Renal pelvis (tissue), 12 donors: Measurements from ENCODE around the gene CNBP. TPM values are rescaled to one million over a fixed set of nuclear protein-coding genes. Genes with fewer than 3 reads are reported as not detected.
A peak's percentile ranks its signal among the peaks of the same experiment; 100 is the strongest.
"Not testable (repeated sequence)": the region's sequence is repeated elsewhere in the genome, so short reads cannot be mapped to it uniquely, and the experiment has no call there.

ENCODE experiments used
- DNase-seq: peaks from one replicate; pipeline ENCODE4 v3.0.0-alpha.2; 2013
- long read RNA-seq, 16 experiments: transcript quantifications; one replicate each; lab custom pipeline, GENCODE V29; 2026
- polyA plus RNA-seq, 3 donors: library from polyadenylated mRNA; unstranded; fragments of 120-200 nt; gene quantifications; one replicate each; pipeline ENCODE4 v1.2.1, GENCODE V29; 2013; ENCODE audit not compliant: insufficient read length in 3 of 3

Gene CNBP
- 100 to 1,000 TPM; 355 to 394 (median 370) TPM for polyA plus RNA-seq
- long read RNA-seq, donor 1, transcript CNBP-204 (5 exons, 1,641 nt) = minor isoform, 22 of 210 reads
- long read RNA-seq, donor 1, transcript CNBP-207 (5 exons, 1,626 nt) = minor isoform, 70 of 210 reads
- long read RNA-seq, donor 1, transcript CNBP-209 (2 exons, 641 nt) = minor isoform, 8 of 210 reads
- long read RNA-seq, donor 1, transcript CNBP-201 (5 exons, 1,664 nt) = major isoform, 73 of 210 reads
- long read RNA-seq, donor 1, partial matches to known transcripts = 5 of 210 reads
- long read RNA-seq, donor 1, other reads (novel, unspliced or antisense) = 25 of 210 reads
- long read RNA-seq, donor 2, transcript CNBP-208 (5 exons, 1,549 nt) = minor isoform, 6 of 283 reads
- long read RNA-seq, donor 2, transcript CNBP-207 (5 exons, 1,626 nt) = minor isoform, 85 of 283 reads
- long read RNA-seq, donor 2, transcript CNBP-201 (5 exons, 1,664 nt) = major isoform, 96 of 283 reads
- long read RNA-seq, donor 2, transcript CNBP-204 (5 exons, 1,641 nt) = minor isoform, 32 of 283 reads
- long read RNA-seq, donor 2, partial matches to known transcripts = 33 of 283 reads
- long read RNA-seq, donor 2, other reads (novel, unspliced or antisense) = 21 of 283 reads
- long read RNA-seq, donor 3, transcript CNBP-204 (5 exons, 1,641 nt) = minor isoform, 16 of 185 reads
- long read RNA-seq, donor 3, transcript CNBP-207 (5 exons, 1,626 nt) = minor isoform, 63 of 185 reads
- long read RNA-seq, donor 3, transcript CNBP-201 (5 exons, 1,664 nt) = major isoform, 77 of 185 reads
- long read RNA-seq, donor 3, partial matches to known transcripts = 6 of 185 reads
- long read RNA-seq, donor 3, other reads (novel, unspliced or antisense) = 18 of 185 reads
- long read RNA-seq, donor 4, transcript CNBP-207 (5 exons, 1,626 nt) = minor isoform, 72 of 219 reads
- long read RNA-seq, donor 4, transcript CNBP-204 (5 exons, 1,641 nt) = minor isoform, 21 of 219 reads
- long read RNA-seq, donor 4, transcript CNBP-201 (5 exons, 1,664 nt) = major isoform, 94 of 219 reads
- long read RNA-seq, donor 4, partial matches to known transcripts = 11 of 219 reads
- long read RNA-seq, donor 4, other reads (novel, unspliced or antisense) = 15 of 219 reads
- long read RNA-seq, donor 5, transcript CNBP-202 (5 exons, 1,040 nt) = minor isoform, 5 of 131 reads
- long read RNA-seq, donor 5, transcript CNBP-201 (5 exons, 1,664 nt) = major isoform, 55 of 131 reads
- long read RNA-seq, donor 5, transcript CNBP-207 (5 exons, 1,626 nt) = minor isoform, 40 of 131 reads
- long read RNA-seq, donor 5, transcript CNBP-204 (5 exons, 1,641 nt) = minor isoform, 16 of 131 reads
- long read RNA-seq, donor 5, partial matches to known transcripts = 0 of 131 reads
- long read RNA-seq, donor 5, other reads (novel, unspliced or antisense) = 10 of 131 reads
- long read RNA-seq, donor 6, transcript CNBP-207 (5 exons, 1,626 nt) = major isoform, 61 of 167 reads
- long read RNA-seq, donor 6, transcript CNBP-204 (5 exons, 1,641 nt) = minor isoform, 15 of 167 reads
- long read RNA-seq, donor 6, transcript CNBP-201 (5 exons, 1,664 nt) = minor isoform, 56 of 167 reads
- long read RNA-seq, donor 6, partial matches to known transcripts = 6 of 167 reads
- long read RNA-seq, donor 6, other reads (novel, unspliced or antisense) = 19 of 167 reads
- long read RNA-seq, donor 7, transcript CNBP-209 (2 exons, 641 nt) = minor isoform, 5 of 256 reads
- long read RNA-seq, donor 7, transcript CNBP-201 (5 exons, 1,664 nt) = major isoform, 87 of 256 reads
- long read RNA-seq, donor 7, transcript CNBP-204 (5 exons, 1,641 nt) = minor isoform, 29 of 256 reads
- long read RNA-seq, donor 7, transcript CNBP-207 (5 exons, 1,626 nt) = minor isoform, 77 of 256 reads
- long read RNA-seq, donor 7, partial matches to known transcripts = 5 of 256 reads
- long read RNA-seq, donor 7, other reads (novel, unspliced or antisense) = 43 of 256 reads
- long read RNA-seq, donor 8, transcript CNBP-201 (5 exons, 1,664 nt) = major isoform, 30 of 91 reads
- long read RNA-seq, donor 8, transcript CNBP-204 (5 exons, 1,641 nt) = minor isoform, 9 of 91 reads
- long read RNA-seq, donor 8, transcript CNBP-207 (5 exons, 1,626 nt) = major isoform, 30 of 91 reads
- long read RNA-seq, donor 8, partial matches to known transcripts = 10 of 91 reads
- long read RNA-seq, donor 8, other reads (novel, unspliced or antisense) = 7 of 91 reads
- long read RNA-seq, donor 9, transcript CNBP-208 (5 exons, 1,549 nt) = minor isoform, 9 of 268 reads
- long read RNA-seq, donor 9, transcript CNBP-201 (5 exons, 1,664 nt) = major isoform, 99 of 268 reads
- long read RNA-seq, donor 9, transcript CNBP-204 (5 exons, 1,641 nt) = minor isoform, 24 of 268 reads
- long read RNA-seq, donor 9, transcript CNBP-207 (5 exons, 1,626 nt) = minor isoform, 73 of 268 reads
- long read RNA-seq, donor 9, partial matches to known transcripts = 19 of 268 reads
- long read RNA-seq, donor 9, other reads (novel, unspliced or antisense) = 32 of 268 reads
- long read RNA-seq, donor 10, transcript CNBP-204 (5 exons, 1,641 nt) = minor isoform, 15 of 174 reads
- long read RNA-seq, donor 10, transcript CNBP-207 (5 exons, 1,626 nt) = minor isoform, 58 of 174 reads
- long read RNA-seq, donor 10, transcript CNBP-201 (5 exons, 1,664 nt) = major isoform, 62 of 174 reads
- long read RNA-seq, donor 10, transcript CNBP-208 (5 exons, 1,549 nt) = minor isoform, 6 of 174 reads
- long read RNA-seq, donor 10, partial matches to known transcripts = 6 of 174 reads
- long read RNA-seq, donor 10, other reads (novel, unspliced or antisense) = 25 of 174 reads
- long read RNA-seq, donor 11, transcript CNBP-207 (5 exons, 1,626 nt) = minor isoform, 47 of 161 reads
- long read RNA-seq, donor 11, transcript CNBP-204 (5 exons, 1,641 nt) = minor isoform, 19 of 161 reads
- long read RNA-seq, donor 11, transcript CNBP-201 (5 exons, 1,664 nt) = major isoform, 78 of 161 reads
- long read RNA-seq, donor 11, partial matches to known transcripts = 0 of 161 reads
- long read RNA-seq, donor 11, other reads (novel, unspliced or antisense) = 13 of 161 reads
- long read RNA-seq, donor 12, transcript CNBP-201 (5 exons, 1,664 nt) = major isoform, 103 of 276 reads
- long read RNA-seq, donor 12, transcript CNBP-207 (5 exons, 1,626 nt) = minor isoform, 78 of 276 reads
- long read RNA-seq, donor 12, transcript CNBP-204 (5 exons, 1,641 nt) = minor isoform, 29 of 276 reads
- long read RNA-seq, donor 12, transcript CNBP-208 (5 exons, 1,549 nt) = minor isoform, 9 of 276 reads
- long read RNA-seq, donor 12, partial matches to known transcripts = 5 of 276 reads
- long read RNA-seq, donor 12, other reads (novel, unspliced or antisense) = 41 of 276 reads
- long read RNA-seq, donor 13, transcript CNBP-201 (5 exons, 1,664 nt) = major isoform, 51 of 129 reads
- long read RNA-seq, donor 13, transcript CNBP-204 (5 exons, 1,641 nt) = minor isoform, 15 of 129 reads
- long read RNA-seq, donor 13, transcript CNBP-207 (5 exons, 1,626 nt) = minor isoform, 48 of 129 reads
- long read RNA-seq, donor 13, partial matches to known transcripts = 5 of 129 reads
- long read RNA-seq, donor 13, other reads (novel, unspliced or antisense) = 5 of 129 reads
- long read RNA-seq, donor 14 = 0 reads
- long read RNA-seq, donor 15, transcript CNBP-207 (5 exons, 1,626 nt) = minor isoform, 103 of 307 reads
- long read RNA-seq, donor 15, transcript CNBP-204 (5 exons, 1,641 nt) = minor isoform, 33 of 307 reads
- long read RNA-seq, donor 15, transcript CNBP-201 (5 exons, 1,664 nt) = major isoform, 108 of 307 reads
- long read RNA-seq, donor 15, transcript CNBP-208 (5 exons, 1,549 nt) = minor isoform, 7 of 307 reads
- long read RNA-seq, donor 15, partial matches to known transcripts = 11 of 307 reads
- long read RNA-seq, donor 15, other reads (novel, unspliced or antisense) = 37 of 307 reads
- long read RNA-seq, donor 16, transcript CNBP-204 (5 exons, 1,641 nt) = minor isoform, 19 of 252 reads
- long read RNA-seq, donor 16, transcript CNBP-208 (5 exons, 1,549 nt) = minor isoform, 12 of 252 reads
- long read RNA-seq, donor 16, transcript CNBP-207 (5 exons, 1,626 nt) = minor isoform, 81 of 252 reads
- long read RNA-seq, donor 16, transcript CNBP-201 (5 exons, 1,664 nt) = major isoform, 90 of 252 reads
- long read RNA-seq, donor 16, partial matches to known transcripts = 9 of 252 reads
- long read RNA-seq, donor 16, other reads (novel, unspliced or antisense) = 36 of 252 reads

- DNase-seq = peak; percentile 94
Observed at GRCh38 chr3:129183569-129184395, at the start of gene CNBP. Gene CNBP, minus strand, starts transcription at chr3:129183896. Its CDS starts 12,139 bp downstream, at chr3:129171757.

- DNase-seq = no peak
Observed at GRCh38 chr3:129231331-129232119, 47.8 kb upstream of the CNBP start.

GRCh38 chr3:129230311-129231019, 46.8 kb upstream of the CNBP start:
- DNase-seq = no peak

- no peak for DNase-seq
Observed at GRCh38 chr3:129228891-129229585, 45.3 kb upstream of the CNBP start.

- no peak for DNase-seq
Observed at GRCh38 chr3:129226374-129226773, 42.7 kb upstream of the CNBP start.

GRCh38 chr3:129224984-129225393, 41.3 kb upstream of the CNBP start:
- no peak for DNase-seq

GRCh38 chr3:129224387-129224786, 40.7 kb upstream of the CNBP start:
- DNase-seq = not testable (repeated sequence)

GRCh38 chr3:129218742-129219141, 35.0 kb upstream of the CNBP start:
- DNase-seq = no peak

GRCh38 chr3:129213238-129213637, 29.5 kb upstream of the CNBP start:
- no peak for DNase-seq

- DNase-seq = no peak
Observed at GRCh38 chr3:129211772-129212171, 28.1 kb upstream of the CNBP start.

GRCh38 chr3:129211345-129211744, 27.6 kb upstream of the CNBP start:
- no peak for DNase-seq

- peak; percentile 53 for DNase-seq
Observed at GRCh38 chr3:129207479-129207878, 23.8 kb upstream of the CNBP start.
